ENCODE data around the gene ERP29.
A peak's percentile ranks its signal among the peaks of the same experiment; 100 is the strongest.
"Not testable (repeated sequence)": the region's sequence is repeated elsewhere in the genome, so short reads cannot be mapped to it uniquely, and the experiment has no call there.

The ERP29 gene

GRCh38 chr12:112001576-112001975, 11.7 kb upstream of the ERP29 start:
- no peak overlapping the region for H3K4me3 ChIP-seq (ENCODE audit: low read length)
- TF ChIP-seq CTCF (conservative IDR thresholded peaks at IDR 0.05; ENCODE audit: low read depth, low read length) = no peak
- peak; percentile 41 for DNase-seq (ENCODE audit: low read depth)

GRCh38 chr12:112004041-112004440, 9.2 kb upstream of the ERP29 start:
- TF ChIP-seq CTCF (conservative IDR thresholded peaks at IDR 0.05; ENCODE audit: low read depth, low read length) = no peak
- no peak overlapping the region for H3K4me3 ChIP-seq (ENCODE audit: low read length)
- no peak for DNase-seq (ENCODE audit: low read depth)

GRCh38 chr12:112005419-112006395, 7.5 kb upstream of the ERP29 start:
- no peak for DNase-seq (ENCODE audit: low read depth)
- no peak overlapping the region for H3K4me3 ChIP-seq (ENCODE audit: low read length)
- no peak for TF ChIP-seq CTCF (conservative IDR thresholded peaks at IDR 0.05; ENCODE audit: low read depth, low read length)

- no peak for DNase-seq (ENCODE audit: low read depth)
- no peak for TF ChIP-seq CTCF (conservative IDR thresholded peaks at IDR 0.05; ENCODE audit: low read depth, low read length)
- H3K4me3 ChIP-seq (ENCODE audit: low read length) = no peak overlapping the region
Observed at GRCh38 chr12:112007945-112008344, 5.3 kb upstream of the ERP29 start.

- TF ChIP-seq CTCF (conservative IDR thresholded peaks at IDR 0.05; ENCODE audit: low read depth, low read length) = no peak
- DNase-seq (ENCODE audit: low read depth) = no peak
- H3K4me3 ChIP-seq (ENCODE audit: low read length) = no peak overlapping the region
Observed at GRCh38 chr12:112008918-112009317, 4.3 kb upstream of the ERP29 start.

GRCh38 chr12:112009596-112009995, 3.6 kb upstream of the ERP29 start:
- not testable (repeated sequence) for DNase-seq (ENCODE audit: low read depth); H3K4me3 ChIP-seq (ENCODE audit: low read length)

GRCh38 chr12:112010415-112011344, 2.5 kb upstream of the ERP29 start:
- no peak for DNase-seq (ENCODE audit: low read depth)
- H3K4me3 ChIP-seq (ENCODE audit: low read length) = no peak overlapping the region
- TF ChIP-seq CTCF (conservative IDR thresholded peaks at IDR 0.05; ENCODE audit: low read depth, low read length) = no peak

Data from retinal pigment epithelial cell (primary cell).